AG04449 (cell line): ENCODE results near the gene INSRR.

ENCODE experiments used
- CTCF ChIA-PET: fragments of 350-600 bp; formaldehyde crosslinking; extraction: SDS; loops from one replicate; lab custom pipeline; 2021; ENCODE audit warnings: antibody characterized with exemption; lab: Yijun Ruan, JAX
- POLR2A ChIA-PET: fragments of 400-600, 350-600 bp; formaldehyde crosslinking; extraction: SDS; loops from one replicate; lab custom pipeline; 2020; ENCODE audit warnings: antibody characterized with exemption, inconsistent platforms; lab: Yijun Ruan, JAX
- DNase-seq: peaks from one replicate; pipeline ENCODE4 v3.0.0-alpha.2; 2010; ENCODE audit warnings: low read depth, low spot score
- H3K4me3 ChIP-seq: 2 replicates; pipeline ENCODE4 v1.5.1; 2011; ENCODE audit warnings: low read depth, mild to moderate bottlenecking, control low read depth, low read length
- CTCF ChIP-seq: IDR thresholded peaks from one replicate; pipeline ENCODE4 v1.5.1; 2011; ENCODE audit warnings: mild to moderate bottlenecking, moderate library complexity, low read length, control low read depth, inconsistent platforms; ENCODE audit not compliant: insufficient read depth; ENCODE audit errors: missing control alignments

The INSRR gene

DNA sequence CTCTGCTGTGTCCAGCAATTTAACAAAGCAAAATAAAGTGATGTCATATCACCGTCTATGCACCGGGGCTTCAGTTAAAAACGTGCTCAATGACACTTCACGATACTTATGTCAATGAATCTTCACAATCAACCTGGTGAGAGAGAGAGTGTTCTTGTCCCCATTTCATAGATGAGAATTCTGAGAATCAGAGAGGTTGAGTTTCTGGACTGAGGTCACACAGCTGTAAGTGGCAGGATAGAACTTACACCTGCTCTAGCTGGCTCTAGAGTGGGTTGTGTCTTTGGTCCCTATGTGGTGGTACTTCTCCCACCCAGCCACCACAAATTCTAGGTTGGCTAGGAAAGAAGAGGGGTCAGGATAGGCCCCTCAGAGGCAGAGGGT is 6.9 kb upstream of the INSRR start:
- ChIA-PET CTCF (interaction anchor here (1.5 to 16.4 kb wide), 2 partner anchors 23 to 65 kb away, joined by 6 to 175 read pairs; partner anchors contain the start of gene PEAR1), POLR2A (no interaction called here)
- no peak overlapping the region for H3K4me3 ChIP-seq
- no peak for TF ChIP-seq CTCF
- DNase-seq: no peak

DNA sequence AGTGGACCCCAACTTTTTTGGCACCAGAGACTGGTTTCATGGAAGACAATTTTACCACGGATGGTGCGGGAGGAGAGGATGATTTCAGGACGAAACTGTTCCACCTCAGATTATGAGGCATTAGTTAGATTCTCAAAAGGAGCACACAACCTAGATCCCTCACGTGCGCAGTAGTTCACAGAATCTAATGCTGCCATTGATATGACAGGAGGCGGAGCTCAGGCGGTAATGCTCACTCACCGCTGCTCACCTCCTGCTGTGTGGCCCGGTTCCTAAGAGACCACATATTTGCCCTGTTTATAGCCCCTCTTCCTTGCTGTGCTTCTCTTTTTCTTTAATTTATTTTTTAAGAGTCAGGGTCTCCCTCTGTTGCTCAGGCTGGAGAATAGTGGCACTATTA is 6.3 kb upstream of the INSRR start:
- no peak for DNase-seq
- no peak overlapping the region for H3K4me3 ChIP-seq
- CTCF ChIA-PET: interaction anchor here (1.4 to 16.4 kb wide), 3 partner anchors 23 to 64 kb away, joined by 4 to 175 read pairs (median 6); partner anchors contain the start of gene PEAR1
- POLR2A ChIA-PET: no interaction called here
- no peak for TF ChIP-seq CTCF

DNA sequence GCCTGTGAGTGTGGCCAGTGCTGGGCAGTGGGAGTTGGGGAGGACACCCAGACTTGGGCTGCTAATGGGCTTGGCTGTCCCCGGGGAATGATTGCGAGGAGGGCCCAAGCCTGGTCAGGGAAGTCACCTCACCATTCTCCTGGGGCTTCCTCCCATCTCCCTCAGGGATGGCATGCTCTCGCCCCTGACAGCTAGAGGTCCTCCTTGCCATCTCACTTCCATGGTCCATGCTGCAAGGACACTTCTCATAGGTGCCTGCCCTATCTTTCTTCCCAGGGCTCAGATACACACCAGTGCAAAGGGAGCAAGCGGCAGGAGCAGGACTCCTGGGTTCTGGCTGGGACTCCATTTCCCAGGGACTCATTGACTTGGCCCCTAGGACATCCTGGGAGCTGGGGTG is 5.9 kb upstream of the INSRR start:
- no peak for DNase-seq
- H3K4me3 ChIP-seq: no peak overlapping the region
- ChIA-PET POLR2A (interaction anchor here (0.6 kb wide), 1 partner anchor 28 kb away, joined by 3 read pairs; no protein-coding TSS in a partner anchor), CTCF (interaction anchor here (1.4 to 16.4 kb wide), 4 partner anchors 24 to 138 kb away, joined by 4 to 192 read pairs (median 90); partner anchors contain the start of genes ISG20L2, METTL25B and PEAR1)
- TF ChIP-seq CTCF: no peak

GRCh38 chr1:156863631-156864030 is 4.7 kb upstream of the INSRR start:
- TF ChIP-seq CTCF: no peak
- POLR2A ChIA-PET: no interaction called here
- CTCF ChIA-PET: interaction anchor here (1.2 to 16.4 kb wide), 4 partner anchors 25 to 175 kb away, joined by 3 to 476 read pairs (median 184); partner anchors contain the start of genes ISG20L2, METTL25B, PEAR1 and SH2D2A
- no peak for DNase-seq
- no peak overlapping the region for H3K4me3 ChIP-seq

GRCh38 chr1:156862997-156863599 is 4.2 kb upstream of the INSRR start:
- no peak overlapping the region for H3K4me3 ChIP-seq
- ChIA-PET POLR2A (no interaction called here), CTCF (interaction anchor here (1.2 to 16.4 kb wide), 7 partner anchors 15 to 175 kb away, joined by 3 to 476 read pairs (median 113); partner anchors contain the start of genes ISG20L2, METTL25B, PEAR1 and SH2D2A)
- DNase-seq: no peak
- no peak for TF ChIP-seq CTCF

GRCh38 chr1:156862584-156862983 is 3.7 kb upstream of the INSRR start:
- TF ChIP-seq CTCF: no peak
- H3K4me3 ChIP-seq: no peak overlapping the region
- POLR2A ChIA-PET: no interaction called here
- DNase-seq: no peak
- CTCF ChIA-PET: interaction anchor here (1.1 to 16.4 kb wide), 11 partner anchors 9 to 203 kb away, joined by 3 to 476 read pairs (median 51); partner anchors contain the start of genes ISG20L2, METTL25B, PEAR1 and SH2D2A
